Spleen (tissue), 11 donors: Measurements from ENCODE around the gene OTULIN. TPM values are rescaled to one million over a fixed set of nuclear protein-coding genes. Genes with fewer than 3 reads are reported as not detected.

Experiments
- DNase-seq: peaks from one replicate; pipeline ENCODE4 v3.0.0-alpha.2; 2020
- H3K27ac ChIP-seq, 8 donors: fragments of 200-600 bp; sonication (generic) in 7 of 8; 1 replicate in 4 of 8; 2 replicates in 4 of 8; pipeline versions ENCODE4 v1.5.0 to v1.8.0; 2016 to 2021; ENCODE audit warnings: inconsistent platforms in 4 of 8, mild to moderate bottlenecking in 4 of 8, moderate library complexity in 1 of 8
- H3K27me3 ChIP-seq, 7 donors: fragments of 200-600 bp; sonication (generic) in 6 of 7; replicated peaks in 1 of 7; 1 replicate in 4 of 7; 2 replicates in 3 of 7; pipeline versions ENCODE4 v1.5.0 to v1.8.0; 2016 to 2021; ENCODE audit warnings: inconsistent platforms in 3 of 7, mild to moderate bottlenecking in 1 of 7
- H3K36me3 ChIP-seq, 6 donors: fragments of 200-600 bp; sonication (generic) in 5 of 6; 1 replicate in 4 of 6; 2 replicates in 2 of 6; pipeline versions ENCODE4 v1.5.0 to v1.8.0; 2016 to 2021; ENCODE audit warnings: inconsistent platforms in 2 of 6
- H3K4me1 ChIP-seq, 6 donors: fragments of 200-600 bp; sonication (generic) in 5 of 6; 1 replicate in 3 of 6; 2 replicates in 3 of 6; pipeline versions ENCODE4 v1.5.0 to v1.8.0; 2016 to 2021; ENCODE audit warnings: inconsistent platforms in 3 of 6
- H3K4me3 ChIP-seq, 8 donors: fragments of 200-600 bp; sonication (generic) in 7 of 8; 1 replicate in 4 of 8; 2 replicates in 4 of 8; pipeline versions ENCODE4 v1.5.0 to v1.8.0; 2016 to 2021; ENCODE audit warnings: inconsistent platforms in 4 of 8, mild to moderate bottlenecking in 4 of 8, moderate library complexity in 2 of 8
- H3K9me3 ChIP-seq, 8 donors: fragments of 200-600 bp; sonication (generic) in 7 of 8; 1 replicate in 4 of 8; 2 replicates in 4 of 8; pipeline versions ENCODE4 v1.5.0 to v1.8.0; 2016 to 2021; ENCODE audit warnings: inconsistent platforms in 4 of 8
- POLR2A ChIP-seq, 3 donors: fragments of 450-650 bp; IDR thresholded peaks; one replicate each; pipeline ENCODE4 v1.5.1; 2017; ENCODE audit warnings: antibody characterized with exemption in 3 of 3, mild to moderate bottlenecking in 1 of 3
- POLR2AphosphoS5 ChIP-seq, 3 donors: sonication (generic); formaldehyde crosslinking; IDR thresholded peaks; one replicate each; pipeline ENCODE4 v1.5.1; 2017; ENCODE audit warnings: antibody characterized with exemption in 3 of 3
- WGBS, 5 donors: extraction: QIAGEN DNeasy Blood & Tissue Kit in 3 of 5; methylation state at CpG; one replicate each; pipeline versions ENCODE4 v1.1.5 to v1.1.7; 2013 to 2018; 5-methylcytosine and 5-hydroxymethylcytosine counted together
- intact Hi-C: fragments of 100-400 bp; cut with DNase I; formaldehyde crosslinking; loops from one replicate; pipeline ENCODE4 v1.15.0; 2023; ENCODE audit warnings: low total_unique reads
- polyA plus RNA-seq, 3 donors: library from polyadenylated mRNA; stranded (reverse); fragments of 200-250 nt; gene quantifications; one replicate each; pipeline ENCODE4 v1.2.1, GENCODE V29; 2013
- total RNA-seq, 7 donors: library from RNA; depleted of rRNA in 3 of 7; stranded (reverse); fragments of >200 nt in 3 of 7; fragmentation: NEBNext Ultra II Directional in 4 of 7; extraction: Animal tissue kit (Norgen Biotek cat#: 25700) in 4 of 7; gene quantifications; one replicate each; pipeline versions ENCODE4 v1.1.0 to v1.2.1, GENCODE V29; 2016 to 2021
- TF ChIP-seq, protein P1 (sequence below), 11 experiments: fragments of 200-600 bp in 7 of 11; fragments of 450-650 bp in 4 of 11; sonication (generic) in 4 of 11; IDR thresholded peaks in 8 of 11; conservative IDR thresholded peaks in 3 of 11; 1 replicate in 7 of 11; 2 replicates in 4 of 11; pipeline versions ENCODE4 v1.4.0 to v1.8.0; 2016 to 2021; ENCODE audit warnings: antibody characterized with exemption in 11 of 11, inconsistent platforms in 4 of 11, mild to moderate bottlenecking in 1 of 11
- donor health status: healthy with polysubstance abuse.
- donor health status: DM: no; HTN: no; CAD: no; lungs with moderate emphysema.
- donor health status: DM: no; HTN: no; CAD: no.
- donor health status: Bipolar disorder and iron deficiency.
- donor health status: healthy.
- donor health status: DM: no; HTN: no; CAD: no.
- donor health status: DM: yes; HTN: yes; CAD: no.

The OTULIN gene
- total and polyA plus RNA-seq, 10 donors = 2.7 to 53.7 (median 35.9) TPM

DNA sequence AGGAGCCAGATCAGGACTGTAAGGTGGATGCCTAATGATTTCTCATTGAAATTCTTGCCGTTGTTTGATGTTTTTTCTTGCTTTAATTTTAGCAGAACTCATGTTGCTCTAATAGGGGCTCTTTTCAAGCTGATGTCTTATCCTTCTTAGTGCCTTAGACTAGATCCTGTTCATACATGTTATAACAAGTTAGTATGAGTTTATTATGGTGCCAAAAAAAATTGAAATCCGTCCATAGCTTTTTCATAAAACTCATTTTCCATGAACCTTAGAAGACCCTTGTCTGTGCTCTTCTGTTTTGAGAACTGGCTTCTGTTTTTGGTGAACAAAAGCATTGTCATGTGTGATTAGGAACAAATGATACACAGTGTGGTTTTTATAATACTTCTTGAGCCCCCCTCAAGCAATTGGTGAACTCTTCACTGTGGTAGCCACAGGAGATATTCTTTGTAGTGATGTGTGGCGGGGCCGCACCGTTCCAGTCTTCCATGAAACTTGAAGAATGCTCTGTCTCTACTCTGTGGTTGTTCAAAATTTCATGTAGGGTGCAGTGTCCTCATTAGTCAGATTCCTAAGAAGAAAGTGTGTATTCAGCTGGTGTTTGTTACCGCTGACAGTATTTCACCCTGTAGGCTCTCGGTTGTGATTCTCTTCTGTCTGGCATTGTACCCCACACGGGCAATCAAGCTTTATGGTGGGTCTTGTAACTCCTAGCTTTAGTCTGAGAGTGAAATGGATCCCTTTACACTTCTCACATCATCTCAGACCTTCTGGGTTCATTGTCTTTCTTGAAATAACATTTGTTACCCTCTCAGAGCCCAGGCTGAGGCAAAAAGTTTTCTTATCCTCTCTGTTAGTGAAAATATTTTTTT lies 10.7 kb downstream of the OTULIN start:
- Histone ChIP-seq H3K27ac (peak overlapping the region; percentile 30 to 69 (median 64)), H3K4me3 (peak overlapping the region in 3 of 8 donors; percentile 4 to 49 (median 8)), H3K4me1 (peaks cover 36 to 81% (median 56%) of the 10 kb centered on the region in 6 donors), H3K27me3 (no peaks in the 10 kb centered on the region), H3K36me3 (peaks cover 0 to 37% (median 3%) of the 10 kb centered on the region in 6 donors), H3K9me3 (no peaks in the 10 kb centered on the region)
- no peak for DNase-seq
- intact Hi-C loops = no loop called here
- 79 to 85% (median 81%) methylated on average over 8 of the region's 8 CpGs for WGBS, 5 donors
- TF ChIP-seq POLR2AphosphoS5 (IDR thresholded peaks at IDR 0.05) (no peak), POLR2A (IDR thresholded peaks at IDR 0.05) (no peak)
- TF ChIP-seq, protein P1, sequence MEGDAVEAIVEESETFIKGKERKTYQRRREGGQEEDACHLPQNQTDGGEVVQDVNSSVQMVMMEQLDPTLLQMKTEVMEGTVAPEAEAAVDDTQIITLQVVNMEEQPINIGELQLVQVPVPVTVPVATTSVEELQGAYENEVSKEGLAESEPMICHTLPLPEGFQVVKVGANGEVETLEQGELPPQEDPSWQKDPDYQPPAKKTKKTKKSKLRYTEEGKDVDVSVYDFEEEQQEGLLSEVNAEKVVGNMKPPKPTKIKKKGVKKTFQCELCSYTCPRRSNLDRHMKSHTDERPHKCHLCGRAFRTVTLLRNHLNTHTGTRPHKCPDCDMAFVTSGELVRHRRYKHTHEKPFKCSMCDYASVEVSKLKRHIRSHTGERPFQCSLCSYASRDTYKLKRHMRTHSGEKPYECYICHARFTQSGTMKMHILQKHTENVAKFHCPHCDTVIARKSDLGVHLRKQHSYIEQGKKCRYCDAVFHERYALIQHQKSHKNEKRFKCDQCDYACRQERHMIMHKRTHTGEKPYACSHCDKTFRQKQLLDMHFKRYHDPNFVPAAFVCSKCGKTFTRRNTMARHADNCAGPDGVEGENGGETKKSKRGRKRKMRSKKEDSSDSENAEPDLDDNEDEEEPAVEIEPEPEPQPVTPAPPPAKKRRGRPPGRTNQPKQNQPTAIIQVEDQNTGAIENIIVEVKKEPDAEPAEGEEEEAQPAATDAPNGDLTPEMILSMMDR (IDR thresholded peaks at IDR 0.05 in 8 of 11, conservative IDR thresholded peaks at IDR 0.05 in 3 of 11) = no peak

DNA sequence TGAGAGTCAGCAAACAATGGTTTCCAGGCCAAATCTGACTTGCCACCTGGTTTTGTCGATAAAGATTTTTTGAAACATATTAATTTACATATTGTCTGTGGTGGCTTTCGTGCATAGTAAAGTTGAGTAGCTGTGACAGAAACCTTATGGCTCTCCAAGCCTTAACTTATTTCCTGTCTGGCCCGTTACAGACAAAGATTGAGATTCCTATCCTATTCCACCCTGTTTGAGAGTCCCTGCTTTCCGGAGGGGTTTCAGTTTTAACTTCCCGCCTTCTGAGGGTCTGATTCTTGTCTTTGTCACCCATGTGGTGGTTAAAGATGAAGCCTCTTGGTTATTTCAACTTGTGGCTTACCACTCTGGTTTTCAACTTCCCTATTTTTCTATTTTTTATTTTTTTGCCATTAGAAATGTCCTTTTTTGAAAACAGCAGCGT lies 11.4 kb downstream of the OTULIN start:
- Histone ChIP-seq H3K4me1 (peaks cover 31 to 79% (median 49%) of the 10 kb centered on the region in 6 donors), H3K27me3 (no peaks in the 10 kb centered on the region), H3K27ac (peak overlapping the region; percentile 30 to 69 (median 64)), H3K36me3 (peaks cover 0 to 43% (median 10%) of the 10 kb centered on the region in 6 donors), H3K4me3 (peak overlapping the region in 3 of 8 donors; percentile 4 to 49 (median 8)), H3K9me3 (no peaks in the 10 kb centered on the region)
- intact Hi-C loops = no loop called here
- WGBS, 5 donors = 13 to 18% (median 15%) methylated on average over 6 of the region's 6 CpGs
- TF ChIP-seq POLR2A (IDR thresholded peaks at IDR 0.05) (no peak), POLR2AphosphoS5 (IDR thresholded peaks at IDR 0.05) (no peak)
- TF ChIP-seq, protein P1 (IDR thresholded peaks at IDR 0.05 in 8 of 11, conservative IDR thresholded peaks at IDR 0.05 in 3 of 11) = no peak
- no peak for DNase-seq

DNA sequence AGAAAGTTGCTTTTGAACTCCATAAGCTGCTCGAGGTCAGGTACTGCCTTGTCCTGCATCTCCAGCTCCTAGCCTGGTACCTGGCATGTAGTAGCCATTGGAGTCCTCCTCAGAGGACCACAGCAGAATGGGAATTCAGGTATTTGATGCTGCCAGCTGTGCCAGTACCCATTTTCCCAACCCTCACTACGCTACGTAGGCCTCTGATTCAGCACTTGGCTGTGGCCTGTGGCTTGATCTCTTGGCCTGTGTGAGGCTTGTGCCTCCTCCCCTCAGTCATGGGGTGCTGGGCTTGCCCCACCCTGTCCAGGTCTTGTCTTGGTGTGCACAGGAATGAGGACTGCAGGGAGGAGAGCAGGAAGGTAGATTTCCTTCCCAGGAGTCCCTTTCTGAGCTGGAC lies 11.8 kb downstream of the OTULIN start:
- peak overlapping the region in 2 of 8 donors; percentile 4 to 49 for H3K4me3 ChIP-seq
- peaks cover 26 to 75% (median 45%) of the 10 kb centered on the region in 6 donors for H3K4me1 ChIP-seq
- TF ChIP-seq, protein P1 (IDR thresholded peaks at IDR 0.05 in 8 of 11, conservative IDR thresholded peaks at IDR 0.05 in 3 of 11) = no peak
- no peaks in the 10 kb centered on the region for H3K27me3 ChIP-seq
- H3K27ac ChIP-seq = peak overlapping the region; percentile 30 to 69 (median 64)
- 15 to 29% (median 23%) methylated on average over 3 of the region's 3 CpGs for WGBS, 5 donors
- no peak for DNase-seq
- H3K36me3 ChIP-seq = peaks cover 0 to 48% (median 14%) of the 10 kb centered on the region in 6 donors
- no peaks in the 10 kb centered on the region for H3K9me3 ChIP-seq
- intact Hi-C loops = no loop called here

DNA sequence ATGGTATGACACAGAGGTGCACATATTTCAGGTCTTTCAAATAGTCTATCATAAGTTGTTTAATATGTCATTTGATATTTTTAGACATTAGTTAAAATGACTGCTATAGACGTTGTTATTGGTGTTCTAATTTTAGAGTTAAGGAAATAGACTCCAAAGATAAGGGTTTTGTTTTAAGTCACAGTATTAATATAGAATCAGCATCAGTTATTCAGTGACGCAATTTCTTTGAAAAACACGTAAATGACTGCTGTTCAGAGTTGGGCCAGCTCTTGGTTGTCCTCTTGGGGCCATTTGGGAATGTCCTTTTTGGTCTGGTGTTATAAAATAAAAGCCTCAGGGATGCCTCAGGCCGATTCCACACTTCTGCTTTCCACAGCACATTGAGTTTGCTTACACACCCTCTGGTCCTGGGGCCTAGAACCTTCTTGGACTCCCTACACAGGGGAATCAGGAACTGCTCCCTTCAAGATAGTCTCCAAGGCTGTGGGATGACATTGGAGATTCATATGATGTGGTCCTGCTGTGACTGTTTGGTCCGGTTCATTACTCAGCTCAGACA lies 14.3 kb downstream of the OTULIN start:
- intact Hi-C loops = no loop called here
- peaks cover 3 to 72% (median 38%) of the 10 kb centered on the region in 6 donors for H3K36me3 ChIP-seq

More for the DNA sequence above, 14.3 kb downstream of the OTULIN start:
- H3K4me3 ChIP-seq = no peak overlapping the region
- 69 to 79% (median 72%) methylated on average over 5 of the region's 5 CpGs for WGBS, 5 donors
- peaks cover 14 to 50% (median 28%) of the 10 kb centered on the region in 6 donors for H3K4me1 ChIP-seq
- DNase-seq = no peak
- H3K27ac ChIP-seq = peak overlapping the region in 1 of 8 donors; percentile 0
- H3K27me3 ChIP-seq = no peaks in the 10 kb centered on the region
- no peak for TF ChIP-seq POLR2AphosphoS5 (IDR thresholded peaks at IDR 0.05)
- TF ChIP-seq POLR2A (IDR thresholded peaks at IDR 0.05) = no peak
- TF ChIP-seq, protein P1 (IDR thresholded peaks at IDR 0.05 in 8 of 11, conservative IDR thresholded peaks at IDR 0.05 in 3 of 11) = no peak
- H3K9me3 ChIP-seq = no peaks in the 10 kb centered on the region
